ENCODE data around the gene TMEM115.

Gene TMEM115

GRCh38 chr3:50380405-50381085 is 21.2 kb upstream of the TMEM115 start:
- H3K27ac ChIP-seq, result no peak overlapping the region
- H3K4me3 ChIP-seq, result no peak overlapping the region

GRCh38 chr3:50378757-50379156 is 19.4 kb upstream of the TMEM115 start:
- Histone ChIP-seq H3K27ac (no peak overlapping the region), H3K4me3 (no peak overlapping the region)

- no peak overlapping the region for H3K27ac ChIP-seq
- H3K4me3 ChIP-seq, result no peak overlapping the region
Measured at GRCh38 chr3:50378024-50378423, 18.7 kb upstream of the TMEM115 start.

GRCh38 chr3:50375258-50375931 is 16.1 kb upstream of the TMEM115 start:
- Histone ChIP-seq H3K27ac (no peak overlapping the region), H3K4me3 (no peak overlapping the region)

- Histone ChIP-seq H3K4me3 (no peak overlapping the region), H3K27ac (no peak overlapping the region)
Measured at GRCh38 chr3:50374363-50375257, 15.3 kb upstream of the TMEM115 start.

GRCh38 chr3:50373146-50374051 is 14.1 kb upstream of the TMEM115 start:
- Histone ChIP-seq H3K27ac (no peak overlapping the region), H3K4me3 (no peak overlapping the region)

GRCh38 chr3:50372349-50372748 is 13.0 kb upstream of the TMEM115 start:
- no peak overlapping the region for H3K27ac ChIP-seq
- H3K4me3 ChIP-seq, result no peak overlapping the region

GRCh38 chr3:50371133-50371685 is 11.9 kb upstream of the TMEM115 start:
- Histone ChIP-seq H3K27ac (no peak overlapping the region), H3K4me3 (no peak overlapping the region)

GRCh38 chr3:50370594-50370993 is 11.3 kb upstream of the TMEM115 start:
- no peak overlapping the region for H3K4me3 ChIP-seq
- H3K27ac ChIP-seq, result no peak overlapping the region

- Histone ChIP-seq H3K4me3 (no peak overlapping the region), H3K27ac (no peak overlapping the region)
Measured at GRCh38 chr3:50369012-50369670, 9.8 kb upstream of the TMEM115 start.

- H3K4me3 ChIP-seq, result peak overlapping the region; percentile 44 to 57 (median 51)
Measured at GRCh38 chr3:50365842-50366220, 6.5 kb upstream of the TMEM115 start.

GRCh38 chr3:50365080-50365841 is 5.9 kb upstream of the TMEM115 start:
- Histone ChIP-seq H3K4me3 (peak overlapping the region; percentile 44 to 57 (median 51)), H3K27ac (peak overlapping the region in 19 of 21 experiments; percentile 15 to 84 (median 59))

More at GRCh38 chr3:50365842-50366220, 6.5 kb upstream of the TMEM115 start:
- H3K27ac ChIP-seq, result peak overlapping the region in 13 of 21 experiments; percentile 29 to 84 (median 59)

GRCh38 chr3:50364573-50365079 is 5.3 kb upstream of the TMEM115 start:
- peak overlapping the region; percentile 44 to 57 (median 51) for H3K4me3 ChIP-seq
- peak overlapping the region in 13 of 21 experiments; percentile 2 to 78 (median 40) for H3K27ac ChIP-seq

GRCh38 chr3:50359760-50360110 is 414 bp upstream of the TMEM115 start:
- peak overlapping the region in 2 of 7 experiments; percentile 76 to 94 for H3K4me3 ChIP-seq
- H3K27ac ChIP-seq, result peak overlapping the region in 3 of 21 experiments; percentile 93 to 97 (median 97)

GRCh38 chr3:50358355-50358910 is 888 bp downstream of the TMEM115 start:
- Histone ChIP-seq H3K27ac (peak overlapping the region; percentile 71 to 99 (median 94)), H3K4me3 (peak overlapping the region; percentile 69 to 98 (median 79))

- peak overlapping the region in 8 of 21 experiments; percentile 14 to 99 (median 94) for H3K27ac ChIP-seq
- H3K4me3 ChIP-seq, result peak overlapping the region; percentile 69 to 98 (median 79)
Measured at GRCh38 chr3:50357481-50357880, 1.8 kb downstream of the TMEM115 start.

GRCh38 chr3:50356553-50356952 is 2.8 kb downstream of the TMEM115 start:
- Histone ChIP-seq H3K27ac (peak overlapping the region in 8 of 21 experiments; percentile 6 to 95 (median 44)), H3K4me3 (peak overlapping the region in 3 of 7 experiments; percentile 13 to 98 (median 15))
